ENCODE results near the gene GKN2. TPM values are rescaled to one million over a fixed set of nuclear protein-coding genes. Genes with fewer than 3 reads are reported as not detected.

GKN2 gene
- total RNA-seq, 1 experiment from 2014 or later, result not detected

Other genes starting within 250 kb of the GKN2 start
- gene ARHGAP25, start 218.1 kb downstream of the GKN2 start, total RNA-seq (2014; rRNA removed; shearing (Covaris generic)), result 0.49 and 0.56 TPM in 2 replicates
- not detected in 2 replicates for gene BMP10, start 81.5 kb downstream of the GKN2 start, total RNA-seq (2014; rRNA removed; shearing (Covaris generic))
- gene GKN1, start 21.7 kb upstream of the GKN2 start, total RNA-seq (2014; rRNA removed; shearing (Covaris generic)), result not detected in 2 replicates
- 27.4 and 34.5 TPM in 2 replicates for gene ANTXR1, start 60.3 kb upstream of the GKN2 start, total RNA-seq (2014; rRNA removed; shearing (Covaris generic))